H1 (cell line): ENCODE results near the gene MAFB. TPM values are rescaled to one million over a fixed set of nuclear protein-coding genes. Genes with fewer than 3 reads are reported as not detected.

Experiments
- CTCF ChIA-PET: fragments of 300-600 bp; sonication (Branson Sonifier 250); formaldehyde crosslinking; loops from one replicate; lab custom pipeline; 2021; ENCODE audit not compliant: partially characterized antibody; lab: Charles Lee
- POLR2A ChIA-PET: fragments of 300-600 bp; sonication (Branson Sonifier 250); formaldehyde crosslinking; loops from one replicate; lab custom pipeline; 2021; ENCODE audit warnings: inconsistent platforms; ENCODE audit not compliant: partially characterized antibody; lab: Charles Lee
- DNase-seq, 2 experiments: peaks; one replicate each; pipeline versions ENCODE4 v3.0.0 to v3.0.0-alpha.2; 2010 to 2022; ENCODE audit warnings: low spot score in 2 of 2, low read depth in 1 of 2, mixed read lengths in 1 of 2
- FAIRE-seq: peaks from 2 replicates; lab custom pipeline; 2011; peaks lifted over from hg19 to GRCh38; lab: Jason Lieb, UNC
- H2AFZ ChIP-seq: 2 replicates; pipeline ENCODE4 v1.8.1; 2012; ENCODE audit warnings: low read length, inconsistent platforms
- H2AK5ac ChIP-seq: 2 replicates; pipeline ENCODE4 v1.6.1; 2013; ENCODE audit warnings: low read depth, low read length
- H2BK120ac ChIP-seq: replicated peaks from 2 replicates; pipeline ENCODE3; 2013; ENCODE audit warnings: low read depth, low read length, inconsistent platforms
- H2BK12ac ChIP-seq: 2 replicates; pipeline ENCODE4 v1.6.1; 2013; ENCODE audit warnings: low read depth, low read length
- H2BK15ac ChIP-seq: 2 replicates; pipeline ENCODE4 v1.6.1; 2013; ENCODE audit warnings: low read length
- H2BK20ac ChIP-seq: 2 replicates; pipeline ENCODE4 v1.6.1; 2013; ENCODE audit warnings: low read length
- H2BK5ac ChIP-seq: 2 replicates; pipeline ENCODE4 v1.6.1; 2013; ENCODE audit warnings: low read depth, low read length
- H3K14ac ChIP-seq: 2 replicates; pipeline ENCODE4 v1.6.1; 2013; ENCODE audit warnings: inconsistent platforms; ENCODE audit not compliant: insufficient read length
- H3K18ac ChIP-seq: 2 replicates; pipeline ENCODE4 v1.6.1; 2013; ENCODE audit warnings: low read length; ENCODE audit errors: extremely low read depth
- H3K23ac ChIP-seq: 2 replicates; pipeline ENCODE4 v1.6.1; 2013; ENCODE audit warnings: inconsistent platforms; ENCODE audit not compliant: insufficient read length
- H3K23me2 ChIP-seq: 2 replicates; pipeline ENCODE4 v1.6.1; 2013; ENCODE audit warnings: low read depth, low read length
- H3K27ac ChIP-seq: 2 replicates; pipeline ENCODE4 v1.6.1; 2011; ENCODE audit warnings: low read depth, low read length, inconsistent platforms
- H3K27me3 ChIP-seq, 4 experiments: replicated peaks in 1 of 4; 1 replicate in 1 of 4; 2 replicates in 3 of 4; pipeline versions ENCODE4 v1.6.1 to v1.8.1; 2011 to 2013; ENCODE audit warnings: low read length in 3 of 4, mild to moderate bottlenecking in 3 of 4, inconsistent platforms in 2 of 4, mixed read lengths in 2 of 4, moderate library complexity in 1 of 4; ENCODE audit not compliant: control insufficient read depth in 3 of 4, insufficient read depth in 3 of 4; ENCODE audit errors: extremely low read depth in 1 of 4
- H3K36me3 ChIP-seq, 4 experiments: 2 replicates each; pipeline versions ENCODE4 v1.6.1 to v1.8.1; 2011 to 2013; ENCODE audit warnings: mild to moderate bottlenecking in 4 of 4, low read length in 3 of 4, moderate library complexity in 2 of 4, control low read depth in 1 of 4, inconsistent platforms in 1 of 4; ENCODE audit not compliant: insufficient read depth in 4 of 4, control insufficient read depth in 2 of 4
- H3K4ac ChIP-seq: replicated peaks from 2 replicates; pipeline ENCODE3; 2013; ENCODE audit warnings: low read length, low read depth, mixed read lengths, inconsistent platforms; ENCODE audit not compliant: insufficient read length
- H3K4me1 ChIP-seq, 4 experiments: replicated peaks in 1 of 4; 1 replicate in 1 of 4; 2 replicates in 3 of 4; pipeline versions ENCODE4 v1.6.1 to v1.8.1; 2011 to 2013; ENCODE audit warnings: low read length in 3 of 4, inconsistent platforms in 2 of 4, mixed read lengths in 1 of 4; ENCODE audit not compliant: insufficient read depth in 4 of 4, control insufficient read depth in 3 of 4
- H3K4me2 ChIP-seq, 2 experiments: 2 replicates each; pipeline versions ENCODE4 v1.6.1 to v1.8.1; 2011 to 2013; ENCODE audit warnings: low read depth in 2 of 2, low read length in 2 of 2, control low read depth in 1 of 2, inconsistent platforms in 1 of 2, mild to moderate bottlenecking in 1 of 2; ENCODE audit not compliant: insufficient read depth in 1 of 2
- H3K4me3 ChIP-seq, 4 experiments: fragments of 200-600, 300-600 bp in 1 of 4; sonication (generic), shearing (Covaris generic), sonication (Bioruptor Twin) in 1 of 4; 2 replicates each; pipeline versions ENCODE4 v1.5.1 to v1.8.1; 2011 to 2016; ENCODE audit warnings: low read length in 4 of 4, low read depth in 3 of 4, control low read depth in 2 of 4, inconsistent platforms in 2 of 4, mild to moderate bottlenecking in 2 of 4, mixed read lengths in 1 of 4, moderate library complexity in 1 of 4; ENCODE audit not compliant: insufficient read depth in 2 of 4; ENCODE audit errors: extremely low read depth in 1 of 4
- H3K56ac ChIP-seq: replicated peaks from 2 replicates; pipeline ENCODE3; 2013; ENCODE audit warnings: low read depth, mild to moderate bottlenecking, mixed read lengths, low read length, inconsistent platforms; ENCODE audit not compliant: insufficient read length
- H3K79me1 ChIP-seq: 2 replicates; pipeline ENCODE4 v1.6.1; 2013; ENCODE audit warnings: low read depth, low read length, control low read depth
- H3K79me2 ChIP-seq, 2 experiments: 2 replicates each; pipeline versions ENCODE4 v1.6.1 to v1.8.1; 2012 to 2013; ENCODE audit warnings: low read length in 2 of 2, mild to moderate bottlenecking in 2 of 2, inconsistent platforms in 1 of 2; ENCODE audit not compliant: insufficient read depth in 2 of 2, control insufficient read depth in 1 of 2
- H3K9ac ChIP-seq, 4 experiments: replicated peaks in 1 of 4; 1 replicate in 1 of 4; 2 replicates in 3 of 4; pipeline versions ENCODE4 v1.6.1 to v1.8.1; 2011 to 2013; ENCODE audit warnings: low read depth in 3 of 4, low read length in 3 of 4, control low read depth in 2 of 4, mild to moderate bottlenecking in 2 of 4, moderate library complexity in 2 of 4, inconsistent platforms in 1 of 4; ENCODE audit errors: extremely low read depth in 1 of 4
- H3K9me3 ChIP-seq, 2 experiments: 2 replicates each; pipeline versions ENCODE4 v1.6.1 to v1.8.1; 2012 to 2013; ENCODE audit warnings: mild to moderate bottlenecking in 2 of 2, moderate library complexity in 2 of 2, control low read depth in 1 of 2, inconsistent platforms in 1 of 2, low read depth in 1 of 2, low read length in 1 of 2, mixed read lengths in 1 of 2; ENCODE audit not compliant: insufficient read depth in 2 of 2
- H4K20me1 ChIP-seq, 2 experiments: replicated peaks in 1 of 2; 2 replicates each; pipeline versions ENCODE3 to v1.8.1; 2011 to 2013; ENCODE audit warnings: inconsistent platforms in 2 of 2, low read length in 2 of 2, mild to moderate bottlenecking in 1 of 2; ENCODE audit not compliant: insufficient read depth in 2 of 2, control insufficient read depth in 1 of 2
- H4K5ac ChIP-seq: 2 replicates; pipeline ENCODE4 v1.6.1; 2013; ENCODE audit warnings: low read length, low read depth, mixed read lengths, inconsistent platforms; ENCODE audit not compliant: insufficient read length
- H4K8ac ChIP-seq: 2 replicates; pipeline ENCODE4 v1.8.0; 2013; ENCODE audit warnings: mild to moderate bottlenecking, moderate library complexity, low read length, inconsistent platforms; ENCODE audit not compliant: insufficient read depth; ENCODE audit errors: extremely low read depth
- H4K91ac ChIP-seq: replicated peaks from 2 replicates; pipeline ENCODE3; 2013; ENCODE audit warnings: low read length, mixed read lengths, inconsistent platforms; ENCODE audit not compliant: insufficient read length
- BCL11A ChIP-seq, 2 experiments: IDR thresholded peaks; one replicate each; pipeline ENCODE4 v1.6.1; 2011; ENCODE audit warnings: low read depth in 2 of 2, low read length in 2 of 2, mild to moderate bottlenecking in 2 of 2
- CBX5 ChIP-seq: fragments of 300-800, 300-1000 bp; sonication (generic); IDR thresholded peaks from 2 replicates; pipeline ENCODE4 v1.7.1; 2016; ENCODE audit warnings: antibody characterized with exemption, low read length, low read depth
- CHD1 ChIP-seq: IDR thresholded peaks from 2 replicates; pipeline ENCODE4 v1.6.1; 2012; ENCODE audit warnings: low read depth, low read length, improper control_type of control experiment
- CTBP2 ChIP-seq: IDR thresholded peaks from 2 replicates; pipeline ENCODE4 v1.7.0; 2011; ENCODE audit warnings: borderline replicate concordance, mild to moderate bottlenecking, moderate library complexity, mixed read lengths, low read length; ENCODE audit not compliant: insufficient read depth, insufficient read length
- JUN ChIP-seq: IDR thresholded peaks from 2 replicates; pipeline ENCODE4 v1.6.1; 2011; ENCODE audit warnings: low read depth, mild to moderate bottlenecking, improper control_type of control experiment, low read length
- KDM4A ChIP-seq: IDR thresholded peaks from one replicate; pipeline ENCODE4 v1.7.1; 2012; ENCODE audit warnings: low read depth, mild to moderate bottlenecking, moderate library complexity, low read length, inconsistent platforms; ENCODE audit not compliant: severe bottlenecking
- KDM5A ChIP-seq: fragments of 200-600 bp; IDR thresholded peaks from 2 replicates; pipeline ENCODE4 v1.7.1; 2012; ENCODE audit warnings: mild to moderate bottlenecking, low read length, inconsistent platforms, mixed read lengths
- POU5F1 ChIP-seq: IDR thresholded peaks from 2 replicates; pipeline ENCODE4 v1.6.1; 2011; ENCODE audit warnings: low read depth, mild to moderate bottlenecking, low read length, moderate library complexity
- RBBP5 ChIP-seq: IDR thresholded peaks from 2 replicates; pipeline ENCODE4 v1.7.1; 2012; ENCODE audit warnings: low read depth, mild to moderate bottlenecking, inconsistent platforms, low read length, moderate library complexity, borderline replicate concordance
- SAP30 ChIP-seq: fragments of 300-600 bp; sonication (generic); IDR thresholded peaks from 2 replicates; pipeline ENCODE4 v1.7.1; 2012; ENCODE audit warnings: low read length, moderate library complexity, mild to moderate bottlenecking, inconsistent platforms; ENCODE audit not compliant: insufficient read depth, insufficient replicate concordance
- SRF ChIP-seq: IDR thresholded peaks from 2 replicates; pipeline ENCODE4 v1.6.1; 2011; ENCODE audit warnings: mild to moderate bottlenecking, low read depth, low read length, moderate library complexity
- TCF12 ChIP-seq: IDR thresholded peaks from 2 replicates; pipeline ENCODE4 v1.6.1; 2011; ENCODE audit warnings: low read depth, mild to moderate bottlenecking, low read length
- YY1 ChIP-seq: IDR thresholded peaks from 2 replicates; pipeline ENCODE4 v1.6.1; 2011; ENCODE audit warnings: low read depth, mild to moderate bottlenecking, low read length
- WGBS, 2 experiments: shearing (Covaris generic) in 1 of 2; methylation state at CpG; one replicate each; pipeline versions ENCODE4 v1.1.6 to v1.1.7; 2013 to 2015; ENCODE audit warnings: low lambda C conversion rate in 2 of 2, mixed read lengths in 2 of 2, inconsistent platforms in 1 of 2, low coverage in 1 of 2, missing lambda C conversion rate in 1 of 2; ENCODE audit not compliant: insufficient replicate concordance in 2 of 2, insufficient coverage in 1 of 2, insufficient read length in 1 of 2; ENCODE audit errors: extremely low coverage in 1 of 2, missing lambda C conversion rate in 1 of 2; 5-methylcytosine and 5-hydroxymethylcytosine counted together
- polyA plus RNA-seq, 7 experiments: library from polyadenylated mRNA; depleted of rRNA in 3 of 7; stranded (reverse) in 5 of 7; unstranded in 2 of 7; fragments of >200 nt in 5 of 7; fragments of 200-250 nt in 2 of 7; gene quantifications; 1 replicate in 5 of 7; 2 replicates in 1 of 7; 4 replicates in 1 of 7; pipeline versions ENCODE4 v1.2.1 to v1.2.3, GENCODE V29; 2011 to 2013; ENCODE audit warnings: missing spikeins in 2 of 7, mixed read lengths in 2 of 7
- total RNA-seq: library from RNA; stranded (reverse); fragmentation: NEBNext Ultra II Directional; extraction: Animal tissue kit (Norgen Biotek cat#: 25700); gene quantifications from 2 replicates; pipeline ENCODE4 v1.2.1, GENCODE V29; 2021
- TF ChIP-seq, protein P1 (sequence below): IDR thresholded peaks from 2 replicates; pipeline ENCODE4 v1.6.1; 2012; ENCODE audit warnings: inconsistent platforms

MAFB gene
- total and polyA plus RNA-seq, 2 of the 8 experiments (the other 6 are each of a cell fraction or from before 2014, with no cell fraction given): 0.83 to 1.8 TPM

DNA sequence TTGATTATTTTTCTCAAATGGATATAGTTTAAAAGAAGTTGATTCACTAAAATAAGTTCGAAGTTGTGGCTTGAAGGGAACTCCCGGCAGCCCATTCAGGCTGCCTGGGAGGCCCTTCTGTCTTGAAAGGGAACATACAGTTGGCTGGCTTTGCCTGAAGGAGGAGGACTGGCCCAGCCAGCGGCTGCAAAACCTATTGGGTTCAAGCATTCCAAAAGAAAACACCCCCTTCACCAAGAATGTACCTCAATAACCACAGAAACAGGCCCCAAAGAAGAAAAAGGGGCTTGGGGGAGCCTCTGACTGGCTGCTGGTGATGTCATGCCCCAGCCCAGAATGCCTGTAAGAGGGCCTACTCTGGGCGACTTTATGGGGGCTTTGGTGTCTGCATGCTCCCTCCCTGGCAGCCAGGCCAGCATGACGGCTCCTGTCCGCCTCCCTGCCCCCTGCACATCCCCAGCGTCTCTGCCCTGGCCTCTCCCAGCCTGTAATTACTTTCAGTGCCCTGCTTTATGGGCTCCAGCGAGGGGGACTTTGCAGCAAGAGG, 36.5 kb downstream of the MAFB start:
- ChIA-PET POLR2A (no interaction called here), CTCF (interaction anchor here (1.4 kb wide), 1 partner anchor 38 kb away, joined by 5 read pairs; no protein-coding TSS in a partner anchor)
- Histone ChIP-seq H3K27me3 (no peaks in the 10 kb centered on the region), H2AFZ (no peak overlapping the region; the same call in 1 of the 2 replicates), H4K8ac (no peak overlapping the region), H2BK120ac (no peak overlapping the region), H2BK5ac (no peak overlapping the region), H3K27ac (no peak overlapping the region), H3K14ac (no peak overlapping the region), H3K23me2 (no peaks in the 10 kb centered on the region), H2BK15ac (no peak overlapping the region), H3K79me1 (no peaks in the 10 kb centered on the region), H3K4me3 (no peak overlapping the region), H3K9ac (no peak overlapping the region), H3K36me3 (no peaks in the 10 kb centered on the region), H4K91ac (no peak overlapping the region), H3K23ac (no peak overlapping the region), H3K9me3 (no peaks in the 10 kb centered on the region), H2BK12ac (no peak overlapping the region), H2AK5ac (no peak overlapping the region), H3K56ac (no peak overlapping the region), H3K18ac (no peak overlapping the region), H3K4me1 (no peaks in the 10 kb centered on the region; a peak in 1 of 7 replicates), H3K4ac (no peak overlapping the region), H3K4me2 (no peak overlapping the region), H4K20me1 (no peaks in the 10 kb centered on the region), H4K5ac (no peak overlapping the region), H3K79me2 (no peaks in the 10 kb centered on the region), H2BK20ac (no peak overlapping the region)
- 89% methylated on average over 8 of the region's 8 CpGs; no CpG with 5 or more reads in 1 of the 2 experiments for WGBS, 2 experiments
- DNase-seq: no peak
- FAIRE-seq: no peak
- TF ChIP-seq YY1 (no peak), CHD1 (no peak), RBBP5 (no peak), JUN (no peak), KDM5A (no peak), SAP30 (no peak), SRF (no peak), KDM4A (no peak), CTBP2 (no peak), BCL11A (IDR thresholded peaks at IDR 0.05; ENCODE audit: low read depth in 2 of 2, low read length in 2 of 2) (no peak), CBX5 (no peak), TCF12 (no peak), POU5F1 (no peak)
- TF ChIP-seq, protein P1, sequence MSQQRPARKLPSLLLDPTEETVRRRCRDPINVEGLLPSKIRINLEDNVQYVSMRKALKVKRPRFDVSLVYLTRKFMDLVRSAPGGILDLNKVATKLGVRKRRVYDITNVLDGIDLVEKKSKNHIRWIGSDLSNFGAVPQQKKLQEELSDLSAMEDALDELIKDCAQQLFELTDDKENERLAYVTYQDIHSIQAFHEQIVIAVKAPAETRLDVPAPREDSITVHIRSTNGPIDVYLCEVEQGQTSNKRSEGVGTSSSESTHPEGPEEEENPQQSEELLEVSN: no peak
